ENCODE data around the gene MAP7.

- no peak for TF ChIP-seq EZH2 (IDR thresholded peaks at IDR 0.05; ENCODE audit: low read depth)
- TF ChIP-seq, protein P1, sequence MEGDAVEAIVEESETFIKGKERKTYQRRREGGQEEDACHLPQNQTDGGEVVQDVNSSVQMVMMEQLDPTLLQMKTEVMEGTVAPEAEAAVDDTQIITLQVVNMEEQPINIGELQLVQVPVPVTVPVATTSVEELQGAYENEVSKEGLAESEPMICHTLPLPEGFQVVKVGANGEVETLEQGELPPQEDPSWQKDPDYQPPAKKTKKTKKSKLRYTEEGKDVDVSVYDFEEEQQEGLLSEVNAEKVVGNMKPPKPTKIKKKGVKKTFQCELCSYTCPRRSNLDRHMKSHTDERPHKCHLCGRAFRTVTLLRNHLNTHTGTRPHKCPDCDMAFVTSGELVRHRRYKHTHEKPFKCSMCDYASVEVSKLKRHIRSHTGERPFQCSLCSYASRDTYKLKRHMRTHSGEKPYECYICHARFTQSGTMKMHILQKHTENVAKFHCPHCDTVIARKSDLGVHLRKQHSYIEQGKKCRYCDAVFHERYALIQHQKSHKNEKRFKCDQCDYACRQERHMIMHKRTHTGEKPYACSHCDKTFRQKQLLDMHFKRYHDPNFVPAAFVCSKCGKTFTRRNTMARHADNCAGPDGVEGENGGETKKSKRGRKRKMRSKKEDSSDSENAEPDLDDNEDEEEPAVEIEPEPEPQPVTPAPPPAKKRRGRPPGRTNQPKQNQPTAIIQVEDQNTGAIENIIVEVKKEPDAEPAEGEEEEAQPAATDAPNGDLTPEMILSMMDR (conservative IDR thresholded peaks at IDR 0.05) = no peak
These were observed 15.8 kb upstream of the MAP7 start for GRCh38 chr6:136566007-136566487.

Data from PC-9 (cell line).